ENCODE results near the gene FAP. TPM values are rescaled to one million over a fixed set of nuclear protein-coding genes. Genes with fewer than 3 reads are reported as not detected.

FAP gene
- total and polyA plus RNA-seq, 2 donors: 2.2 to 57.7 TPM

DNA sequence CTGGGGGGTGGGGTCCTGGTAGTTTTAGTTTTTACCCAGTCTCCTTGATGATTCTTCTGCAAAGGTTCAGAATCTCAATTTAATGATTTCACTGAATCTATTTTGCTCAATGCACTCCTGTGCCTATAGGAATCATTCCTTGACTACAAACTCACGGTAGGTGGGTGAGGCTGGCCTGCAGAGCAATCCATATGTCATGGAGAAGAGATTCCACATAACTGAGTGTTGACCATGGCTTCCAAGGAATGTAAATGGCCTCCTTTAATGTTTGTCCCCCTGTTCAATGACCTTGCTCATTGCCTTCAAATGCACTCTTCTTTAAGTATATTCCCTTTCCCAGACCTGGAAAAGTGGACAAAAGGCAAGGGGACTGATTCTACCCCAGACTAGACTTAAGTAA lies 12.5 kb downstream of the FAP start:
- 90% methylated on average over 1 of the region's 1 CpG for WGBS

DNA sequence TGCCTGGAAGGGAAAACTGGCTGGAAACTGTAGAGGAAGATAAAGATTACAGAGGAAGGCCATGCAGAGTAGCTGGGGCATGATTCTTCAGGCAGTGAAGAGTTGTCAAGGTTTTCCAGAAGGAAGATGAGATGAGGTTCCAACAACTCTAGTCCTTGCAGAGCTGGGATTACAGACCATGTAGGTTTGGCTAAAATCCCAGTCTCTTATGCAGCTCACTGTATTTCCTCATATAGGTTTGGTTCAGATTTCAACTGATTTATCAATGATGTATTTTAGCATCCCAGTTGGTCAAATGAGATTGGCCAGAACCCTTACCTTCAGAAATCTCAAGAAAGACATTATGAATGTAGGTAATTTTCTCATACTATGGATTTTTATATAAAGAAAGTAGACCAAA lies 16.4 kb downstream of the FAP start:
- Histone ChIP-seq H3K27ac (ENCODE audit: low read depth) (no peak overlapping the region), H3K4me1 (ENCODE audit: insufficient read depth) (no peaks in the 10 kb centered on the region), H3K4me3 (ENCODE audit: low read depth, low read length) (no peak overlapping the region), H3K36me3 (ENCODE audit: insufficient read depth) (no peaks in the 10 kb centered on the region)
- no peak for DNase-seq (ENCODE audit: extremely low spot score)

More for the DNA sequence above, 12.5 kb downstream of the FAP start:
- H3K27ac ChIP-seq (ENCODE audit: low read depth): no peak overlapping the region
- no peaks in the 10 kb centered on the region for H3K4me1 ChIP-seq (ENCODE audit: insufficient read depth)
- no peak for DNase-seq (ENCODE audit: extremely low spot score)
- H3K4me3 ChIP-seq (ENCODE audit: low read depth, low read length): no peak overlapping the region
- no peaks in the 10 kb centered on the region for H3K36me3 ChIP-seq (ENCODE audit: insufficient read depth)

DNA sequence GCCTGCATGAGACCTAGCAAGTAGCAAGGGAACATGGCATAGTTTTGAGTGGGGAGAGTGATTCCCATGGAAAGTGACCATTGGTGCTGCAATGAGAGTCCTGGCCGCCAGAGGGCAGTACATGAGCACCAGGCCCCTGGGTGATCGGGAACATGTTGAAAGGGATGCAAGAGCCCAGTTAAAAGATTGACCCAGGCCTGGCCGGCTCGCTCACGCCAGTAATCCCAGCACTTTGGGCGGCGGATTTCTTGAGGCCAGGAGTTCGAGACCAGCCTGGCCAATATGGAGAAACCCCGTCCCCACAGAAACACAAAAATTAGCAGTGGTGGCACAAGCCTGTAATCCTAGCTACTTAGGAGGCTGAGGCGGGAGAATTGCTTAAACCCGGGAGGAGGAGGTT lies 22.2 kb downstream of the FAP start:
- 55% methylated on average over 11 of the region's 11 CpGs for WGBS
- Histone ChIP-seq H3K36me3 (ENCODE audit: insufficient read depth) (no peaks in the 10 kb centered on the region), H3K27ac (ENCODE audit: low read depth) (no peak overlapping the region), H3K4me3 (ENCODE audit: low read depth, low read length) (no peak overlapping the region), H3K4me1 (ENCODE audit: insufficient read depth) (no peaks in the 10 kb centered on the region)
- DNase-seq (ENCODE audit: extremely low spot score): no peak

DNA sequence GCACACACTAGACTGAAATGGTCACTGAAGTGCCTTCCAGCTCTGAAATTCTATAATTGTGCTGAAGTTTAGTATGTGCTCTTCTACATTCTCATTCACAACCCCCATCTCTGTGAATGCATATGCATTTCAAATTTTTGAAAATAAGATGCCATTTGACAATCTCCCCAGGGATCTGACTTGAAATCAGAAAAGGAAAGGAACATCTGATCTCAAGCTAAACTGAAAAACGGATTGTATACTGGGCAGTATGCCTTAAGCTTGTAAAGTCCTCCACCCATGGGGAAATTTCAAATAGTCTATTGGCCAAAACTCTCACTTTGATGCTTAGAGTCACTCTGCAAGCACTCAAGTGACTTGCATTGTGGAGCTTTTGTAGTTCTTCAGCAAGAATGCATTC lies 22.9 kb downstream of the FAP start:
- Histone ChIP-seq H3K27ac (ENCODE audit: low read depth) (no peak overlapping the region), H3K4me1 (ENCODE audit: insufficient read depth) (no peaks in the 10 kb centered on the region), H3K4me3 (ENCODE audit: low read depth, low read length) (no peak overlapping the region), H3K36me3 (ENCODE audit: insufficient read depth) (no peaks in the 10 kb centered on the region)
- DNase-seq (ENCODE audit: extremely low spot score): no peak
- 37% methylated on average over 1 of the region's 1 CpG for WGBS

DNA sequence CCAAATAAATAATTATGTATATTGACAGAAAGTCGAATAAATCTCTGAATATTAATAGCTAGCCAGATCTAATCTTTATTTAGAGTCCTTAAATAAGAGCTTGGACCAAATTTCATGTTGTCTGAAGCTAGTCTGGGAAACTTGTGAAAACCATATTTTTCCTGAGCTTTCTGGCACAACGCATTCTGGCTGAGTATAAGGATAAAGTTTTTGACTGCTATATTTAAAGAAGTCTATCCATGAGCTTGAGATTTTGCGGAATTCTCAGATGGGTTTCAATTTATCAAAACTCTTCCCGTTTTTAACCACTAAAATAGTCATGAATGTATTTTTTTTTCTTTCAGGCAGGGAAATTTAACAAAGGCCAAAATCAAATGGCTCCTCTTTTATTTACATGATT lies 23.8 kb downstream of the FAP start:
- no peak for DNase-seq (ENCODE audit: extremely low spot score)
- 73% methylated on average over 4 of the region's 4 CpGs for WGBS
- Histone ChIP-seq H3K27ac (ENCODE audit: low read depth) (no peak overlapping the region), H3K4me1 (ENCODE audit: insufficient read depth) (no peaks in the 10 kb centered on the region), H3K36me3 (ENCODE audit: insufficient read depth) (no peaks in the 10 kb centered on the region), H3K4me3 (ENCODE audit: low read depth, low read length) (no peak overlapping the region)

DNA sequence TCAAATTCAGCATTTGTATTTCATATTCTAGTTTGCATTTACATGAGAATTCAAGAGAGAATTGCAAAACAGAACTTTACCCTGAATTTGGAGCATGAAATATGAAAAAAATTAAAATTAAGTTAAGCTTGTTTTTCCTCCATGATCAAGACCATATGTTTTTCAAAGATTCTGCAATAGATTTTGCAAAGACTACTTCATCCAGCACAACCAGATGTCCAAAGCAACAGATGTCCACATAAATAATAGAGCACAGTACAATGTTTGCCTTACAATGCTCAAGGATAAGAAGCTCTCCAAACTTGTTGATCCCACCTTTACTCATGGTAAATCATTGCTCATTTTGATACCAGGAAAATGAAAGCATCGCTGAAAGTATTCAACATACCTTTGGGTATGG lies 25.6 kb downstream of the FAP start:
- Histone ChIP-seq H3K36me3 (ENCODE audit: insufficient read depth) (no peaks in the 10 kb centered on the region), H3K27ac (ENCODE audit: low read depth) (no peak overlapping the region), H3K4me1 (ENCODE audit: insufficient read depth) (no peaks in the 10 kb centered on the region), H3K4me3 (ENCODE audit: low read depth, low read length) (no peak overlapping the region)
- no peak for DNase-seq (ENCODE audit: extremely low spot score)
- WGBS: 83% methylated on average over 1 of the region's 1 CpG

DNA sequence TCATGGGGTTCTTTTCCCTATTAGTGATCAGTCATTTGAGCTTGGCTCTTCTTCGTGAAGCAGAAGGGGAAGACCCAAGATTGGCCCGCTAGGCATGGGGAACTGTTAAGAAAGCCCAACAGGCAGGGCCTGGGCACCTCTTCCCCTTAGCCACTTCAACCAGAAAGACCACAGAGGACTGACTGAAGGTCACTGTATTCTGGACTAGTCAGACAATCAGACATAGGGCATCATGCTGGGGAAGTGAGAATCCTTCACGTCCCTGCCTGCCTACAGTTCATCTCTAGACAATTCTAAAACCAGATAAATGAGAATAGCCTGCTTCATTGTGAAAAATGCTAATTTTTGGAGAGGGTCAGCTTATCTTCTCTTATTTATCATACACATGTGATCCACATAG lies 28.1 kb downstream of the FAP start:
- Histone ChIP-seq H3K27ac (ENCODE audit: low read depth) (no peak overlapping the region), H3K4me3 (ENCODE audit: low read depth, low read length) (no peak overlapping the region), H3K4me1 (ENCODE audit: insufficient read depth) (no peaks in the 10 kb centered on the region), H3K36me3 (ENCODE audit: insufficient read depth) (no peaks in the 10 kb centered on the region)
- WGBS: 94% methylated on average over 3 of the region's 3 CpGs
- DNase-seq (ENCODE audit: extremely low spot score): no peak

DNA sequence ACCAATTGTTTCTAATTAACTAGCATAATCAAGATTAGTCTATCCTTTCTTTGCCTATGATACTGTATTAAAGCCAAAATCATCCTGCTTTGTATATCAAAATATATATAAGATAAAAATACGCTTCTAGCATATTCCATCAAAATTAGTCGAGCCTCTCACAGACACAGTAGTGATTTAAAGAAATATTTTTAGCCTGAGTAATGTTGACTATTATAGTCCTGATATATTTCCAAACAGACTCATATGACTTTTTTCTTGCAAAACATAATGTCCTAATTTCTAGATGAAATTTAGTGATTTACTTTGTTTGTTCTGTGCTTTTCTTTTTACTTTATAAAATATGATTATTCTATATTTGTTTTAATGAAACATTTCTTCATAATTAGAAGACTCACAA lies 30.9 kb downstream of the FAP start:
- Histone ChIP-seq H3K4me1 (ENCODE audit: insufficient read depth) (no peaks in the 10 kb centered on the region), H3K4me3 (ENCODE audit: low read depth, low read length) (no peak overlapping the region), H3K27ac (ENCODE audit: low read depth) (no peak overlapping the region), H3K36me3 (ENCODE audit: insufficient read depth) (no peaks in the 10 kb centered on the region)
- DNase-seq (ENCODE audit: extremely low spot score): no peak
- 77% methylated on average over 2 of the region's 2 CpGs for WGBS

DNA sequence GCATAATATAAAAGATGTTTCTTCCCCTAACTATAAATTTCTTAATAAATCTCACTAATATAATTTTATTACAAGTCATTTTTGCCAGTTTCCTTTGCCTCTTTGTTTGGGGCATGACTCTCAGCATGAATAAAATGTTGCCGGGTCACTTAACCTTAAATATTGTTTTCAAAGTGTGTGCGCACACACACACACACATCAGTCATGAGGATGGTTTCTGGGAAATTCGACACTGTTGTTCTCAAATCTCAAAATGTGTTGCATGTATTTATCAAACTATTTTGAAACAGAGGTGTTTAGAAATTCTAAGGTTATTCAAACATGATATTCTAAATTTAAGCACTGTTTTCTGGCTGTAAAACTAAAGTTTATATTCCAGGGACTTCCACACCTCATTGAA lies 31.5 kb downstream of the FAP start:
- H3K36me3 ChIP-seq (ENCODE audit: insufficient read depth): no peaks in the 10 kb centered on the region
- no peak overlapping the region for H3K27ac ChIP-seq (ENCODE audit: low read depth)
- H3K4me1 ChIP-seq (ENCODE audit: insufficient read depth): no peaks in the 10 kb centered on the region
- 91% methylated on average over 3 of the region's 3 CpGs for WGBS
- no peak for DNase-seq (ENCODE audit: extremely low spot score)
- H3K4me3 ChIP-seq (ENCODE audit: low read depth, low read length): no peak overlapping the region

DNA sequence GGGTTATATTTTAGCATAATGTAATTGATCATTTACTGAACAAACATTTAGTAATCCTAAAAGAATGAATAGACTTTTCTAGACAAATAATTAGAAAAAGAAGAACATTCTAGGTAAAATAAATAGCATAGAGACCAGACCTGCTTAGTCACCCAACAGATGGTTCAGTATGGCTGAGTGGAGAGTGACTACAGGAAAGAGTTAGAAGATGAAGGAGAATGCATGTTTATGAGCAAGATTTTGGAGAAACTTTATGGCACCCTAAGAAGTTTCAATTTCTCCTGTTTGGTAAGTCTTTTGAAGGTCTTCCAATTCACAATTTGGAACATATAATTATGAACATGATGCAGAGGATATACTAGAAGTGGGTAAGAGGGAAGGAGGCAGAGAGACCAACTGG lies 32.9 kb downstream of the FAP start:
- no peaks in the 10 kb centered on the region for H3K4me1 ChIP-seq (ENCODE audit: insufficient read depth)
- DNase-seq (ENCODE audit: extremely low spot score): no peak
- H3K4me3 ChIP-seq (ENCODE audit: low read depth, low read length): no peak overlapping the region
- H3K27ac ChIP-seq (ENCODE audit: low read depth): no peak overlapping the region
- H3K36me3 ChIP-seq (ENCODE audit: insufficient read depth): no peaks in the 10 kb centered on the region

DNA sequence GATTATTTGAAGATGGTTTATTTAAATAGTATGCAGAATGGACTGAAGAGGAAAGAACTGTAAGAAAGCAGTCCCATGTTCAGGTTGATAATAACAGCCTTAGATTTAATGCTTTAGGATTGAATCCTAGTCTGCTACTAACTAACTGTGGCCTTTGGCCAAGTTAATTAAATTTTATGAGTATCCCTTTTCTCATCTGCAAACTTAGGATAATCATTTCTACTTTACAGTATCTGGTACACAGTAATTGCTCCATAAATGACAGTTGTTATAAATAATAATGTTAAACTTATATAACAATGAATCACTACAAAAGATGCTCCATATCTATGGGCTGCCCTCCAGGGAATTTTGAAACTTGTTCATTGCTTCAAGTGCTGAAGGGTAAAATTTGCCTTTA lies 41.0 kb downstream of the FAP start:
- no peaks in the 10 kb centered on the region for H3K4me1 ChIP-seq (ENCODE audit: insufficient read depth)
- H3K36me3 ChIP-seq (ENCODE audit: insufficient read depth): no peaks in the 10 kb centered on the region
- no peak overlapping the region for H3K4me3 ChIP-seq (ENCODE audit: low read depth, low read length)
- DNase-seq (ENCODE audit: extremely low spot score): no peak
- no peak overlapping the region for H3K27ac ChIP-seq (ENCODE audit: low read depth)

DNA sequence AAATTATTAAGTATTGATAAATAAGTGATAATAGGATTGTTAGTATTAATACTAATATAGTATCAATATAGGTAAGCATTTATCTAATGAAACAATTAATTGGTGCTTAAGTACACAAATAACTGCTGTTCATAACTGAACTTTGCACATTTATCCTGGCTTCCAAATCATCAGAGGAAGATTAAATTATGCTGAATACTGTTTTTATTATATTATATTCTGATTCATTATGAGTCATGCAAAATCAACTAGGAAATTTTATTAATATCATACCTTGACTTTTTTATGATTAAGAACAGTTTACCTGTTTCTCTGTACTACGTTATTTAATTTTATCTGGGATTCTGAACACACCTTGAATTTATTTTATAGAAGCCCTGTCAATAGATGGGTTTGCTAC lies 42.6 kb downstream of the FAP start:
- Histone ChIP-seq H3K4me3 (ENCODE audit: low read depth, low read length) (no peak overlapping the region), H3K4me1 (ENCODE audit: insufficient read depth) (no peaks in the 10 kb centered on the region), H3K27ac (ENCODE audit: low read depth) (no peak overlapping the region), H3K36me3 (ENCODE audit: insufficient read depth) (no peaks in the 10 kb centered on the region)
- no peak for DNase-seq (ENCODE audit: extremely low spot score)
- WGBS: 89% methylated on average over 1 of the region's 1 CpG

DNA sequence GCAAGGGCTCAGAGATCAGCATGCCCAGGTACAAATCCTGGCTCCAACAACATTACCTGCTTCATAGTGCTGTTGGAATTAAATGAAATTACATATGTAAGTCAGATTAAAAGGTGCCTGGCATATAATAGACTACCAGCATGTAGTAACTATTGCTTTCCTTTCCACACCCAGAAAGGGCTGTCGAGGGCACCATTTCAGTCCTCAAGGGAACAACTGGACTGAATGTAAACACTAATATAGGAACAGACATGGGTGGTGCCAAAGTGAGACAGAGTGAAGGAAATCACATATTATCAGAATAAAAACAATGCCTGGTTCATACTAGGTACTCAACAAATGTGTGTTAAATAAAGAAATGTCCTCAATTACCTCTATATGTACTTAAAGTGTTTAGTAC lies 43.3 kb downstream of the FAP start:
- WGBS: 60% methylated on average over 1 of the region's 1 CpG
- no peak overlapping the region for H3K4me3 ChIP-seq (ENCODE audit: low read depth, low read length)
- H3K27ac ChIP-seq (ENCODE audit: low read depth): no peak overlapping the region
- H3K4me1 ChIP-seq (ENCODE audit: insufficient read depth): no peaks in the 10 kb centered on the region
- H3K36me3 ChIP-seq (ENCODE audit: insufficient read depth): no peaks in the 10 kb centered on the region
- DNase-seq (ENCODE audit: extremely low spot score): no peak

DNA sequence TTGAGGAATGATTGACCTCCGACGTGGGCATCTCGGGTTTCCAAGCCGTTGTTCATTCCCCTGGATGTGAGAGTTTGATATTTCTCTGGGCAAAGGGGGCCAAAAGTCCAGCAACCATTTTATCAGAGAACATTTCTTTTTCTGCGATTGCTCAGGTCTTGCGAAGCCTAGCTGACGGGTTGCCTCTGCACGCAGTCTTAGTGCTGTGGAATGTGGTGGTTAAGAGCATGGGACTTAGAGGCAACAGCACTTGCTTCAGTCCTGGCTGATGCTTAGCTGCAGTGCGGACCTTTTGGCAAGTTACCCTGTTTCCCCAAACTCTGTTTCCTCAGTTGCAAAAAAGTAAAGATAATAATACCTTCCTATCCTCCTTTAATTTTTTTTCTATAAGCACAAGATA lies 45.0 kb downstream of the FAP start:
- Histone ChIP-seq H3K36me3 (ENCODE audit: insufficient read depth) (no peaks in the 10 kb centered on the region), H3K4me1 (ENCODE audit: insufficient read depth) (no peaks in the 10 kb centered on the region), H3K27ac (ENCODE audit: low read depth) (no peak overlapping the region), H3K4me3 (ENCODE audit: low read depth, low read length) (no peak overlapping the region)
- WGBS: 91% methylated on average over 9 of the region's 9 CpGs
- no peak for DNase-seq (ENCODE audit: extremely low spot score)

DNA sequence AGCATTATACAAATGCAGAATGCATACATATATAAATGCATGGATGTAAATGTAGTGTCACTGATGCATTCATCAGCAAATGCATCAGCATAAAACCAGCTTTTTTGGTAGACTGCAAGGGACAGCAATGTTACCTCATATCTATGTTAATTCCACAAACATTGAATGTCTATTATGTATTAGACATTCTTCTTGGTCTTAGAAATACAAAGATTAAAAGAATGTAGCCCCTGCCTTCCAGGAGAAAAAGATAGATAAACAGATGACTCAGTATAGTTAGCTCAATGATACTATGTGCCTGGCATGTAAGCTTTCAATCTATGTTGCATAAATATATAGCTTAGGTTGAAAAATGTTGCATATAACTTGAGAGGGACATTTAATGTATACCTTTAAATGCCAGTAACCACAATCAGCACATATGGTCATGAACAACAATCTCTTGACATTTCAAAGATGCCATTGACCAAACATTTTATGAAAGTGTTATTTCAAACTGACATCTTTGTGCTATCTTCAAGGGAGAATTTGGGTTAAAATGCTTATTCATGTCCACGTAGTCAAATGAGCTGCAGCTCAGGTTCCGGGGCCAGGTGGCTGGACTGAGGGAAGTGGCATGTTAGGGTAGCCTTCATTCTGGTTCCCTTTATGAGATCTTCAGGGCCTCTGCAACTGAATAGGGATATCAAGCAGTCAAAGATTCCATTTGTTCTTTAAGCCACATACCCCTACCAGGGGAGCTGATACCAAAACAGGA lies 46.0 kb downstream of the FAP start:
- Histone ChIP-seq H3K36me3 (ENCODE audit: insufficient read depth) (no peaks in the 10 kb centered on the region), H3K4me3 (ENCODE audit: low read depth, low read length) (no peak overlapping the region), H3K27ac (ENCODE audit: low read depth) (no peak overlapping the region), H3K4me1 (ENCODE audit: insufficient read depth) (no peaks in the 10 kb centered on the region)
- DNase-seq (ENCODE audit: extremely low spot score): no peak
- WGBS: 83% methylated on average over 2 of the region's 2 CpGs
